Spleen (tissue), 11 donors: ENCODE results near the gene ZBTB7B. TPM values are rescaled to one million over a fixed set of nuclear protein-coding genes. Genes with fewer than 3 reads are reported as not detected.

ENCODE experiments used
- DNase-seq: peaks from one replicate; pipeline ENCODE4 v3.0.0-alpha.2; 2020
- H3K27ac ChIP-seq, 8 donors: fragments of 200-600 bp; sonication (generic) in 7 of 8; 1 replicate in 4 of 8; 2 replicates in 4 of 8; pipeline versions ENCODE4 v1.5.0 to v1.8.0; 2016 to 2021; ENCODE audit warnings: inconsistent platforms in 4 of 8, mild to moderate bottlenecking in 4 of 8, moderate library complexity in 1 of 8
- H3K27me3 ChIP-seq, 7 donors: fragments of 200-600 bp; sonication (generic) in 6 of 7; replicated peaks in 1 of 7; 1 replicate in 4 of 7; 2 replicates in 3 of 7; pipeline versions ENCODE4 v1.5.0 to v1.8.0; 2016 to 2021; ENCODE audit warnings: inconsistent platforms in 3 of 7, mild to moderate bottlenecking in 1 of 7
- H3K36me3 ChIP-seq, 6 donors: fragments of 200-600 bp; sonication (generic) in 5 of 6; 1 replicate in 4 of 6; 2 replicates in 2 of 6; pipeline versions ENCODE4 v1.5.0 to v1.8.0; 2016 to 2021; ENCODE audit warnings: inconsistent platforms in 2 of 6
- H3K4me1 ChIP-seq, 6 donors: fragments of 200-600 bp; sonication (generic) in 5 of 6; 1 replicate in 3 of 6; 2 replicates in 3 of 6; pipeline versions ENCODE4 v1.5.0 to v1.8.0; 2016 to 2021; ENCODE audit warnings: inconsistent platforms in 3 of 6
- H3K4me3 ChIP-seq, 8 donors: fragments of 200-600 bp; sonication (generic) in 7 of 8; 1 replicate in 4 of 8; 2 replicates in 4 of 8; pipeline versions ENCODE4 v1.5.0 to v1.8.0; 2016 to 2021; ENCODE audit warnings: inconsistent platforms in 4 of 8, mild to moderate bottlenecking in 4 of 8, moderate library complexity in 2 of 8
- H3K9me3 ChIP-seq, 8 donors: fragments of 200-600 bp; sonication (generic) in 7 of 8; 1 replicate in 4 of 8; 2 replicates in 4 of 8; pipeline versions ENCODE4 v1.5.0 to v1.8.0; 2016 to 2021; ENCODE audit warnings: inconsistent platforms in 4 of 8
- CTCF ChIP-seq, 11 experiments: fragments of 200-600 bp in 7 of 11; fragments of 450-650 bp in 4 of 11; sonication (generic) in 4 of 11; IDR thresholded peaks in 8 of 11; conservative IDR thresholded peaks in 3 of 11; 1 replicate in 7 of 11; 2 replicates in 4 of 11; pipeline versions ENCODE4 v1.4.0 to v1.8.0; 2016 to 2021; ENCODE audit warnings: antibody characterized with exemption in 11 of 11, inconsistent platforms in 4 of 11, mild to moderate bottlenecking in 1 of 11
- POLR2A ChIP-seq, 3 donors: fragments of 450-650 bp; IDR thresholded peaks; one replicate each; pipeline ENCODE4 v1.5.1; 2017; ENCODE audit warnings: antibody characterized with exemption in 3 of 3, mild to moderate bottlenecking in 1 of 3
- POLR2AphosphoS5 ChIP-seq, 3 donors: sonication (generic); formaldehyde crosslinking; IDR thresholded peaks; one replicate each; pipeline ENCODE4 v1.5.1; 2017; ENCODE audit warnings: antibody characterized with exemption in 3 of 3
- WGBS, 5 donors: extraction: QIAGEN DNeasy Blood & Tissue Kit in 3 of 5; methylation state at CpG; one replicate each; pipeline versions ENCODE4 v1.1.5 to v1.1.7; 2013 to 2018; 5-methylcytosine and 5-hydroxymethylcytosine counted together
- intact Hi-C: fragments of 100-400 bp; cut with DNase I; formaldehyde crosslinking; loops from one replicate; pipeline ENCODE4 v1.15.0; 2023; ENCODE audit warnings: low total_unique reads
- polyA plus RNA-seq, 3 donors: library from polyadenylated mRNA; stranded (reverse); fragments of 200-250 nt; gene quantifications; one replicate each; pipeline ENCODE4 v1.2.1, GENCODE V29; 2013
- total RNA-seq, 7 donors: library from RNA; depleted of rRNA in 3 of 7; stranded (reverse); fragments of >200 nt in 3 of 7; fragmentation: NEBNext Ultra II Directional in 4 of 7; extraction: Animal tissue kit (Norgen Biotek cat#: 25700) in 4 of 7; gene quantifications; one replicate each; pipeline versions ENCODE4 v1.1.0 to v1.2.1, GENCODE V29; 2016 to 2021
- donor health status: healthy with polysubstance abuse.
- donor health status: DM: no; HTN: no; CAD: no; lungs with moderate emphysema.
- donor health status: DM: no; HTN: no; CAD: no.
- donor health status: Bipolar disorder and iron deficiency.
- donor health status: healthy.
- donor health status: DM: no; HTN: no; CAD: no.
- donor health status: DM: yes; HTN: yes; CAD: no.

ZBTB7B gene
- total and polyA plus RNA-seq, 10 donors: 11.1 to 88.9 (median 57.5) TPM

- Histone ChIP-seq H3K9me3 (no peaks in the 10 kb centered on the region), H3K27me3 (no peaks in the 10 kb centered on the region), H3K4me3 (peak overlapping the region in 1 of 8 donors; percentile 76), H3K4me1 (peaks cover 35 to 100% (median 100%) of the 10 kb centered on the region in 6 donors), H3K27ac (peak overlapping the region; percentile 35 to 99 (median 95)), H3K36me3 (peaks cover 0 to 40% (median 18%) of the 10 kb centered on the region in 6 donors)
- DNase-seq: peak; percentile 65
- 86 to 96% (median 86%) methylated on average over 6 of the region's 6 CpGs for WGBS, 5 donors
- intact Hi-C loops: no loop called here
- TF ChIP-seq POLR2AphosphoS5 (IDR thresholded peaks at IDR 0.05) (no peak), POLR2A (IDR thresholded peaks at IDR 0.05) (no peak), CTCF (IDR thresholded peaks at IDR 0.05 in 8 of 11, conservative IDR thresholded peaks at IDR 0.05 in 3 of 11) (no peak)
Observed at GRCh38 chr1:155011437-155012025, 8.9 kb downstream of the ZBTB7B start.

- H3K27me3 ChIP-seq: no peaks in the 10 kb centered on the region
- no peaks in the 10 kb centered on the region for H3K9me3 ChIP-seq
- 31 to 59% (median 46%) methylated on average over 5 to 9 of the region's 9 CpGs for WGBS, 5 donors
- peak; percentile 81 for DNase-seq
- intact Hi-C loops: no loop called here
- peak overlapping the region in 7 of 8 donors; percentile 60 to 99 (median 95) for H3K27ac ChIP-seq
- TF ChIP-seq POLR2AphosphoS5 (IDR thresholded peaks at IDR 0.05): peak in 1 of 3 donors; percentile 29
- TF ChIP-seq POLR2A (IDR thresholded peaks at IDR 0.05): no peak
- no peak for TF ChIP-seq CTCF (IDR thresholded peaks at IDR 0.05 in 8 of 11, conservative IDR thresholded peaks at IDR 0.05 in 3 of 11)
- peaks cover 37 to 100% (median 100%) of the 10 kb centered on the region in 6 donors for H3K4me1 ChIP-seq
- peaks cover 0 to 45% (median 19%) of the 10 kb centered on the region in 6 donors for H3K36me3 ChIP-seq
- H3K4me3 ChIP-seq: peak overlapping the region in 1 of 8 donors; percentile 76
Observed at GRCh38 chr1:155012026-155012546, 9.5 kb downstream of the ZBTB7B start.

- H3K4me3 ChIP-seq: peak overlapping the region in 1 of 8 donors; percentile 76
- WGBS, 5 donors: 52 to 88% (median 65%) methylated on average over 2 to 3 of the region's 3 CpGs
- DNase-seq: peak; percentile 69
- H3K27me3 ChIP-seq: no peaks in the 10 kb centered on the region
- H3K27ac ChIP-seq: peak overlapping the region in 7 of 8 donors; percentile 60 to 99 (median 95)
- peaks cover 0 to 45% (median 19%) of the 10 kb centered on the region in 6 donors for H3K36me3 ChIP-seq
- TF ChIP-seq CTCF (IDR thresholded peaks at IDR 0.05 in 8 of 11, conservative IDR thresholded peaks at IDR 0.05 in 3 of 11) (no peak), POLR2A (IDR thresholded peaks at IDR 0.05) (no peak), POLR2AphosphoS5 (IDR thresholded peaks at IDR 0.05) (no peak)
- peaks cover 43 to 100% (median 100%) of the 10 kb centered on the region in 6 donors for H3K4me1 ChIP-seq
- no peaks in the 10 kb centered on the region for H3K9me3 ChIP-seq
- intact Hi-C loops: no loop called here
Observed at GRCh38 chr1:155012776-155013602, 10.4 kb downstream of the ZBTB7B start.
